NT2/D1 (cell line): ENCODE data around the gene BTBD2.

ENCODE experiments used
- SUZ12 ChIP-seq: IDR thresholded peaks from 2 replicates; pipeline ENCODE4 v1.6.1; 2011; ENCODE audit not compliant: insufficient read length, insufficient read depth; ENCODE audit errors: extremely low read depth
- YY1 ChIP-seq: IDR thresholded peaks from 2 replicates; pipeline ENCODE4 v1.6.1; 2011; ENCODE audit not compliant: insufficient read length, insufficient read depth
- ZNF274 ChIP-seq: IDR thresholded peaks from 2 replicates; pipeline ENCODE4 v1.6.1; 2011; ENCODE audit warnings: mild to moderate bottlenecking, low read depth, low read length

DNA sequence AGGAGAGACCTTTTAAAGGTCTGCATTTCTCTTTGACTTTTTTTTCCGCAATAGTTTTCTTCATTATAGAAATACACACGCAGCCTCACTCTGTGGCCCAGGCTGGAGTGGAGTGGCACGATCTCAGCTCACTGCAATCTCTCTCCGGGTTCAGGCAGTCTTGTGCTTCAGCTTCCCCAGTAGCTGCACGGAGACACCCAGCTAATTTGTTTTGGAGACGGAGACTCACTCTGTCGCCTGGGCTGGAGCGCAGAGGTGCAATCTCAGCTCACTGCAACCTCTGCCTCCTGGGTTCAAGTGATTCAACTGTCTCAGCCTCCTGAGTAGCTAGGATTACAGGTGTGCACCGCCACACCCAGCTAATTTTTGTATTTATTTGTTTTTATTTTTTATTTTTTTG is 47.3 kb upstream of the BTBD2 start:
- TF ChIP-seq SUZ12: no peak
- no peak for TF ChIP-seq ZNF274
- TF ChIP-seq YY1: no peak
